Skin of body (tissue), 2 donors: ENCODE measurements around the gene PRAC1. TPM values are rescaled to one million over a fixed set of nuclear protein-coding genes. Genes with fewer than 3 reads are reported as not detected.

Experiments used
- DNase-seq: peaks from one replicate; lab custom pipeline; 2025; lab: John Stamatoyannopoulos, UW
- total RNA-seq: library from RNA; depleted of rRNA; stranded (reverse); fragments of >200 nt; gene quantifications from one replicate; pipeline ENCODE4 v1.2.3, GENCODE V29; 2014

Gene PRAC1
- total RNA-seq, 1 donor from 2014 or later = not detected

- DNase-seq = no peak
These were observed 25.4 kb upstream of the PRAC1 start for GRCh38 chr17:48747445-48748363.

GRCh38 chr17:48746916-48747444 lies 24.7 kb upstream of the PRAC1 start:
- DNase-seq = no peak

GRCh38 chr17:48745381-48746275 lies 23.3 kb upstream of the PRAC1 start:
- no peak for DNase-seq

GRCh38 chr17:48740537-48740936 lies 18.2 kb upstream of the PRAC1 start:
- DNase-seq = no peak

- DNase-seq = no peak
These were observed 16.6 kb upstream of the PRAC1 start for GRCh38 chr17:48738803-48739526.

GRCh38 chr17:48738424-48738802 lies 16.1 kb upstream of the PRAC1 start:
- DNase-seq = no peak

- DNase-seq = no peak
These were observed 15.2 kb upstream of the PRAC1 start for GRCh38 chr17:48737330-48738043.

- DNase-seq = no peak
These were observed 12.7 kb upstream of the PRAC1 start for GRCh38 chr17:48735062-48735351.

GRCh38 chr17:48734333-48735061 lies 12.2 kb upstream of the PRAC1 start:
- DNase-seq = no peak

GRCh38 chr17:48733632-48734328 lies 11.5 kb upstream of the PRAC1 start:
- DNase-seq = no peak

GRCh38 chr17:48732688-48733629 lies 10.6 kb upstream of the PRAC1 start:
- DNase-seq = no peak

GRCh38 chr17:48731355-48731754 lies 9.0 kb upstream of the PRAC1 start:
- DNase-seq = no peak

- no peak for DNase-seq
These were observed 7.9 kb upstream of the PRAC1 start for GRCh38 chr17:48730240-48730550.

GRCh38 chr17:48729335-48730239 lies 7.3 kb upstream of the PRAC1 start:
- no peak for DNase-seq

GRCh38 chr17:48728232-48729231 lies 6.2 kb upstream of the PRAC1 start, which contains the start of gene HOXB13:
Gene HOXB13, minus strand, starts transcription at chr17:48728750. Its CDS starts 157 bp downstream, at chr17:48728593.
- DNase-seq = peak; percentile 8
